ENCODE data around the gene FOXC1.

DNA sequence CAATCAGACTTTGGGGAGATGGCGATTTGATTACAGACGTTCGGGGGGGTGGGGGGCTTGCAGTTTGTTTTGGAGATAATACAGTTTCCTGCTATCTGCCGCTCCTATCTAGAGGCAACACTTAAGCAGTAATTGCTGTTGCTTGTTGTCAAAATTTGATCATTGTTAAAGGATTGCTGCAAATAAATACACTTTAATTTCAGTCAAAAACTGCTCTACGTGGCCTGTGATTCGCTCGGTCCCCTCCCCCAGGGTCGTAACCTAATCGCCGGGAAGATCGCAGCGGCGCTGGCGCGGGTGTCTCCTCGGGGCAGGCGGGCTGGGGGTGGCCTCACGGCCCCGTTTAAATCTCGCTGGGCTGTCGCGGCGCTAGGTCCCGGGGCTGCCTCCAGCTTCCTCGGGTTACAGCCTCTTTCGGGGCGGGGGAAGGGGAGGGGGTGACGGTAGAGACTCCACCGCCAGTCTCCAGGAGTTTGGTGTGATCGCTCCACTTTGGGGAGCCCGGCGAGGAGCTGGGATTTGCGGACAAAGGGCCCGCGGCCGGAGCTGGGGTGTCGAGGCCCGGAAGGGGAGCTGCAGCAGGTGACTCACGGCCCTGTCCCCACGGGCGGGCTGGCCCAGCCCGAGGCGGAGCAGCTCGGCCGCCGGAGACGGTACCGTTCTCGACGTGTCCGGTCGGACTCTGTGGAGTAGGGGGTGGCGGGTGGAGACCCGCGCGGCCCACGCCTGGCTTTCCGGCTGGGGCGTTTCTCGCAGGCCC lies 4.2 kb downstream of the FOXC1 start:
- TF ChIP-seq EZH2 (IDR thresholded peaks at IDR 0.05; ENCODE audit: borderline replicate concordance, low read depth, low read length, severe bottlenecking) = no peak
- TF ChIP-seq, protein P1, sequence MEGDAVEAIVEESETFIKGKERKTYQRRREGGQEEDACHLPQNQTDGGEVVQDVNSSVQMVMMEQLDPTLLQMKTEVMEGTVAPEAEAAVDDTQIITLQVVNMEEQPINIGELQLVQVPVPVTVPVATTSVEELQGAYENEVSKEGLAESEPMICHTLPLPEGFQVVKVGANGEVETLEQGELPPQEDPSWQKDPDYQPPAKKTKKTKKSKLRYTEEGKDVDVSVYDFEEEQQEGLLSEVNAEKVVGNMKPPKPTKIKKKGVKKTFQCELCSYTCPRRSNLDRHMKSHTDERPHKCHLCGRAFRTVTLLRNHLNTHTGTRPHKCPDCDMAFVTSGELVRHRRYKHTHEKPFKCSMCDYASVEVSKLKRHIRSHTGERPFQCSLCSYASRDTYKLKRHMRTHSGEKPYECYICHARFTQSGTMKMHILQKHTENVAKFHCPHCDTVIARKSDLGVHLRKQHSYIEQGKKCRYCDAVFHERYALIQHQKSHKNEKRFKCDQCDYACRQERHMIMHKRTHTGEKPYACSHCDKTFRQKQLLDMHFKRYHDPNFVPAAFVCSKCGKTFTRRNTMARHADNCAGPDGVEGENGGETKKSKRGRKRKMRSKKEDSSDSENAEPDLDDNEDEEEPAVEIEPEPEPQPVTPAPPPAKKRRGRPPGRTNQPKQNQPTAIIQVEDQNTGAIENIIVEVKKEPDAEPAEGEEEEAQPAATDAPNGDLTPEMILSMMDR (IDR thresholded peaks at IDR 0.05; ENCODE audit: borderline replicate concordance, extremely low read depth, low read length, poor library complexity, severe bottlenecking) = no peak
